Measurements from ENCODE around the gene STXBP2.
A peak's percentile ranks its signal among the peaks of the same experiment; 100 is the strongest.

Gene STXBP2

GRCh38 chr19:7685546-7686445, 48.9 kb downstream of the STXBP2 start:
- Histone ChIP-seq H3K4me1 (peaks cover 14% of the 10 kb centered on the region), H3K4me3 (no peak overlapping the region), H3K9me3 (no peaks in the 10 kb centered on the region), H4K20me1 (peaks cover 68% of the 10 kb centered on the region), H3K27me3 (no peaks in the 10 kb centered on the region), H3K9ac (no peak overlapping the region), H3K4me2 (no peak overlapping the region), H3K36me3 (peaks cover 43% of the 10 kb centered on the region), H3K27ac (no peak overlapping the region)
- TF ChIP-seq Cebpa-rat (IDR thresholded peaks at IDR 0.05), result no peak

- Histone ChIP-seq H3K27ac (no peak overlapping the region), H4K20me1 (peaks cover 64% of the 10 kb centered on the region), H3K4me3 (no peak overlapping the region), H3K9me3 (0 out of 2 replicates have a peak, but pooled peaks cover 5% of the 10 kb centered on the region), H3K4me1 (peaks cover 6% of the 10 kb centered on the region), H3K9ac (no peak overlapping the region), H3K27me3 (no peaks in the 10 kb centered on the region), H3K4me2 (no peak overlapping the region), H3K36me3 (peaks cover 41% of the 10 kb centered on the region)
- no peak for TF ChIP-seq Cebpa-rat (IDR thresholded peaks at IDR 0.05)
These were observed 50.3 kb downstream of the STXBP2 start for GRCh38 chr19:7687177-7687576.

- H3K4me2 ChIP-seq, result no peak overlapping the region
- H3K36me3 ChIP-seq, result peaks cover 21% of the 10 kb centered on the region
- H3K27me3 ChIP-seq, result no peaks in the 10 kb centered on the region
- H3K4me1 ChIP-seq, result peaks cover 4% of the 10 kb centered on the region
- no peak for TF ChIP-seq Cebpa-rat (IDR thresholded peaks at IDR 0.05)
- H3K9ac ChIP-seq, result no peak overlapping the region
- H3K9me3 ChIP-seq, result 0 out of 2 replicates have a peak, but pooled peaks cover 10% of the 10 kb centered on the region
- H3K27ac ChIP-seq, result no peak overlapping the region
- H4K20me1 ChIP-seq, result peaks cover 45% of the 10 kb centered on the region
- H3K4me3 ChIP-seq, result no peak overlapping the region
These were observed 52.3 kb downstream of the STXBP2 start for GRCh38 chr19:7689165-7689564.

- Histone ChIP-seq H3K27ac (no peak overlapping the region), H3K4me2 (no peak overlapping the region), H3K36me3 (peaks cover 4% of the 10 kb centered on the region; the same call in 1 of the 2 replicates), H3K4me1 (peaks cover 20% of the 10 kb centered on the region), H3K9ac (no peak overlapping the region), H3K27me3 (no peaks in the 10 kb centered on the region), H4K20me1 (peaks cover 44% of the 10 kb centered on the region), H3K4me3 (no peak overlapping the region), H3K9me3 (0 out of 2 replicates have a peak, but pooled peaks cover 10% of the 10 kb centered on the region)
- TF ChIP-seq Cebpa-rat (IDR thresholded peaks at IDR 0.05), result no peak
These were observed 53.9 kb downstream of the STXBP2 start for GRCh38 chr19:7690779-7691258.

DNA sequence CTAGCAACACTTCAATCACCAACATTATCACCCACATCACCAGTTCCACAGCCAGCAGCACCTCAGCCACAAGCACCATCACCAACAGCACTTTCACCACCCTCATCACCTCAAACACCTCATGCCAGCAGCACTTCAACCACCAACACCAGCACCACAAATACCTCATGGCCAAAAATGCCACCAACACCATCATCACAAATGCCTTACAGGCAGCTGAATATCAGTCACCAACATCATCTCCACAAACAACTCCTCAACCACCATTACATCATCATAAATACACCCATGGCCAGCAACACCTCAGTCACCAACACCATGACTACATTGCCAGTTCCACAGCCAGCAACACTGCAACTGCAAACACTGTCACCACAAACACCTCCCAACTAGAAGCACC, 54.6 kb downstream of the STXBP2 start:
- Histone ChIP-seq H3K36me3 (peaks cover 3% of the 10 kb centered on the region; the same call in 1 of the 2 replicates), H3K4me2 (no peak overlapping the region), H4K20me1 (peaks cover 37% of the 10 kb centered on the region), H3K27me3 (no peaks in the 10 kb centered on the region), H3K9me3 (0 out of 2 replicates have a peak, but pooled peaks cover 10% of the 10 kb centered on the region), H3K9ac (no peak overlapping the region), H3K4me1 (peaks cover 23% of the 10 kb centered on the region), H3K4me3 (no peak overlapping the region), H3K27ac (no peak overlapping the region)
- TF ChIP-seq Cebpa-rat (IDR thresholded peaks at IDR 0.05), result no peak

GRCh38 chr19:7692417-7693088, 55.6 kb downstream of the STXBP2 start:
- H3K27ac ChIP-seq, result no peak overlapping the region
- TF ChIP-seq Cebpa-rat (IDR thresholded peaks at IDR 0.05), result no peak
- H3K27me3 ChIP-seq, result no peaks in the 10 kb centered on the region
- 0 out of 2 replicates have a peak, but pooled peaks cover 10% of the 10 kb centered on the region for H3K9me3 ChIP-seq
- no peak overlapping the region for H3K4me3 ChIP-seq
- no peak overlapping the region for H3K4me2 ChIP-seq
- H3K36me3 ChIP-seq, result no peaks in the 10 kb centered on the region
- H3K4me1 ChIP-seq, result peaks cover 23% of the 10 kb centered on the region
- no peak overlapping the region for H3K9ac ChIP-seq
- peaks cover 26% of the 10 kb centered on the region; the same call in 1 of the 2 replicates for H4K20me1 ChIP-seq

DNA sequence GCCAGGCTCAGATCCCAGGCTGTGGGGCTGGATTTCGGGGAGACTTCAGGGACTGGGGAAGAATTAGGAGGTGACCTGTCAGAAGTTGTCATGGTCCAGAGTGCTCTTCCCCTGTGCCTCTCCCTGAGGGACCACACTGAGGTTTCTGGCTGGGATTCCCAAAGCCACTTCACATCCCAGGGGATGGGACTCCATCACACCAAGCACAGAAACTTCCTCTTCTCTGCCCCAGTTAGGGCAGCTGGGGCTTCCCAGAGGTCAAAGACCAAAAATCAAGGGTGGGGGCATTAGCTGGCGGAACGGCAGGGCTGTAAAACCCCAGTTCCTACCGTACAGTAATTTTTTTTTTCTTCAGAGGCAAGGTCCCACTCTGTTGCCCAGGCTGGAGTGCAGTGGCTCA, 57.6 kb downstream of the STXBP2 start:
- H3K27me3 ChIP-seq, result no peaks in the 10 kb centered on the region
- no peak for TF ChIP-seq Cebpa-rat (IDR thresholded peaks at IDR 0.05)
- H3K27ac ChIP-seq, result no peak overlapping the region
- H3K36me3 ChIP-seq, result no peaks in the 10 kb centered on the region
- no peak overlapping the region for H3K9ac ChIP-seq
- peak overlapping the region; percentile 76 for H3K4me2 ChIP-seq
- H4K20me1 ChIP-seq, result peaks cover 16% of the 10 kb centered on the region; the same call in 1 of the 2 replicates
- H3K9me3 ChIP-seq, result 0 out of 2 replicates have a peak, but pooled peaks cover 10% of the 10 kb centered on the region
- H3K4me3 ChIP-seq, result no peak overlapping the region
- peaks cover 29% of the 10 kb centered on the region for H3K4me1 ChIP-seq

Data from BLaER1 (cell line).